OCI-LY7 (cell line): Measurements from ENCODE around the gene KCNAB2. TPM values are rescaled to one million over a fixed set of nuclear protein-coding genes. Genes with fewer than 3 reads are reported as not detected.

Experiments
- BruUV-seq: library from RNA; stranded (reverse); fragments of 400-500 nt; replicated peaks from 2 replicates; lab custom pipeline; 2021; lab: Mats Ljungman, UMichigan
- CTCF ChIA-PET: fragments of 300-600 bp; sonication (Branson Sonifier 250); formaldehyde crosslinking; loops from one replicate; lab custom pipeline; 2022; ENCODE audit warnings: antibody characterized with exemption; ENCODE audit not compliant: unreplicated experiment; lab: Charles Lee
- POLR2A ChIA-PET: fragments of 300-600 bp; sonication (Branson Sonifier 250); formaldehyde crosslinking; loops from one replicate; lab custom pipeline; 2022; ENCODE audit warnings: antibody characterized with exemption; lab: Charles Lee
- DNase-seq: peaks from one replicate; pipeline ENCODE4 v3.0.0-alpha.2; 2015; ENCODE audit warnings: low spot score
- H2AFZ ChIP-seq: fragments of 200-600 bp; sonication (generic), shearing (Covaris generic); 2 replicates; pipeline ENCODE4 v1.6.1; 2014; ENCODE audit warnings: mild to moderate bottlenecking, antibody characterized with exemption, low read length, moderate library complexity
- H3K27ac ChIP-seq: fragments of 200-600 bp; sonication (generic); 2 replicates; pipeline ENCODE4 v1.5.1; 2014; ENCODE audit warnings: mixed run types, low read depth, mild to moderate bottlenecking, moderate library complexity, low read length, inconsistent platforms; ENCODE audit not compliant: poor library complexity, severe bottlenecking
- H3K36me3 ChIP-seq: fragments of 200-600 bp; sonication (generic); 2 replicates; pipeline ENCODE4 v1.6.1; 2014; ENCODE audit warnings: mild to moderate bottlenecking, antibody characterized with exemption, low read length, moderate library complexity, mixed read lengths; ENCODE audit not compliant: insufficient read depth
- H3K4me1 ChIP-seq: fragments of 200-600 bp; sonication (generic); 2 replicates; pipeline ENCODE4 v1.5.1; 2014; ENCODE audit warnings: mild to moderate bottlenecking, low read length; ENCODE audit not compliant: insufficient read depth, poor library complexity, severe bottlenecking
- H3K4me2 ChIP-seq: fragments of 200-600 bp; sonication (generic); 2 replicates; pipeline ENCODE4 v1.6.1; 2014; ENCODE audit warnings: mild to moderate bottlenecking, low read length
- H3K4me3 ChIP-seq: fragments of 200-600 bp; sonication (generic); 2 replicates; pipeline ENCODE4 v1.5.1; 2014; ENCODE audit warnings: mild to moderate bottlenecking, low read depth, low read length; ENCODE audit not compliant: poor library complexity, severe bottlenecking
- H3K79me2 ChIP-seq: fragments of 200-600 bp; sonication (generic); 2 replicates; pipeline ENCODE4 v1.6.1; 2016; ENCODE audit warnings: low read depth, mild to moderate bottlenecking, low read length, moderate library complexity, mixed read lengths; ENCODE audit not compliant: insufficient read depth
- H3K9me2 ChIP-seq: fragments of 200-600 bp; sonication (generic); 2 replicates; pipeline ENCODE4 v1.6.1; 2016; ENCODE audit warnings: mild to moderate bottlenecking, low read length, mixed read lengths; ENCODE audit not compliant: insufficient read depth
- H3K9me3 ChIP-seq: fragments of 200-600 bp; sonication (generic); 2 replicates; pipeline ENCODE4 v1.6.1; 2014; ENCODE audit warnings: mild to moderate bottlenecking, mixed run types, low read length, mixed read lengths
- H4K20me1 ChIP-seq: fragments of 200-600 bp; sonication (generic); 2 replicates; pipeline ENCODE4 v1.6.1; 2014; ENCODE audit warnings: mild to moderate bottlenecking, antibody characterized with exemption, low read length, moderate library complexity, mixed read lengths; ENCODE audit not compliant: insufficient read depth
- EZH2phosphoT487 ChIP-seq: fragments of 200-600 bp; sonication (generic); IDR thresholded peaks from 2 replicates; pipeline ENCODE4 v1.6.1; 2018; ENCODE audit warnings: low read depth, borderline replicate concordance, mild to moderate bottlenecking, mixed run types, antibody characterized with exemption, low read length, moderate library complexity, mixed read lengths
- intact Hi-C: fragments of 100-400 bp; cut with micrococcal nuclease; formaldehyde crosslinking; loops from one replicate; pipeline ENCODE4 v1.10.0; 2022; ENCODE audit not compliant: unreplicated experiment
- total RNA-seq, 2 experiments: library from RNA; depleted of rRNA in 1 of 2; stranded (reverse); fragments of >200 nt in 1 of 2; shearing (Covaris generic) in 1 of 2; gene quantifications; 2 replicates each; pipeline ENCODE4 v1.2.3, GENCODE V29; 2014 to 2022
- TF ChIP-seq, protein P1 (sequence below): fragments of 200-600 bp; sonication (generic); conservative IDR thresholded peaks from 2 replicates; pipeline ENCODE4 v1.5.1; 2014; ENCODE audit warnings: mild to moderate bottlenecking, antibody characterized with exemption, low read length, moderate library complexity, mixed read lengths

KCNAB2 gene
- total RNA-seq, 2 experiments from 2014 or later = 46.7 to 133 TPM

DNA sequence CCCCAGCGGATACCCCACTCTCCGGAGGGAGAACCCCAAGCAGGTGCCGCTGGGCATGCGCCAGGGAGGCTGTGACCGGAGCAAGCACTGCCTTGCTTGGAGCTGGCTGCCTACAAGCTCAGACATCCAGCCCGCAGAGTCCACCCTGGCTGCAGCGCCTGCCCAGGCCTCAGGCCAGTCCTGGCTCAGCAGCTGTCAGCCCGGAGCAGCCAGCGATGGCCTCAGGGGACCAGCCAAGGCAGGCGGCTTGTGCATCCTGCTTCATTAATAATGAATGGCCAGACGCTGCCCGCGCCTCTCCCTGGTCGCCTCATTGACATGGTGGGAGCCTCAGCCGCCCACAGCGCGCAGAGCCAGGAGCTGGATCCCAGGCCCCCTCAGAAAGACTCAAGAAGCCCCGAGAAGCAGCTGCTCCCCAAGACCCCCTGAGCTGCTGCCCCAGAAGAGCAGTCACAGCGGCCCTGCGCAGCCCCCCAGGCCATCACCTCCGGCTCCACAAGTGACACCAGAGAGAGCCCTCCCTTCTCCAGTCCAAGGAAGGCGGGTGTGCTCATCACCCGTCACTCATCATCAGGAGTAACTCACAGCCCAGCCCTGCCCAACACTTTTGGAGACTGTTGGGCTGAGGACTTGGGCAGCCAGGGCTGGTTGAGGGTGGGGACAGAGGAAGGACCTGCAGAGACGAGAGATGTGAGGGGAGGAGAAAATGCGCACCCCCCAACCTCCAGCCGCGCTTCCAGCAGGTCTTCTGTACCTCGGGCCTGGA, 19.6 kb downstream of the KCNAB2 start:
- Histone ChIP-seq H3K4me1 (no peaks in the 10 kb centered on the region), H3K4me2 (no peak overlapping the region), H3K79me2 (no peaks in the 10 kb centered on the region), H3K27ac (no peak overlapping the region), H3K4me3 (no peak overlapping the region), H3K9me2 (no peaks in the 10 kb centered on the region), H3K9me3 (no peaks in the 10 kb centered on the region), H2AFZ (no peak overlapping the region), H3K36me3 (no peaks in the 10 kb centered on the region), H4K20me1 (no peaks in the 10 kb centered on the region)
- no peak for TF ChIP-seq EZH2phosphoT487
- TF ChIP-seq, protein P1, sequence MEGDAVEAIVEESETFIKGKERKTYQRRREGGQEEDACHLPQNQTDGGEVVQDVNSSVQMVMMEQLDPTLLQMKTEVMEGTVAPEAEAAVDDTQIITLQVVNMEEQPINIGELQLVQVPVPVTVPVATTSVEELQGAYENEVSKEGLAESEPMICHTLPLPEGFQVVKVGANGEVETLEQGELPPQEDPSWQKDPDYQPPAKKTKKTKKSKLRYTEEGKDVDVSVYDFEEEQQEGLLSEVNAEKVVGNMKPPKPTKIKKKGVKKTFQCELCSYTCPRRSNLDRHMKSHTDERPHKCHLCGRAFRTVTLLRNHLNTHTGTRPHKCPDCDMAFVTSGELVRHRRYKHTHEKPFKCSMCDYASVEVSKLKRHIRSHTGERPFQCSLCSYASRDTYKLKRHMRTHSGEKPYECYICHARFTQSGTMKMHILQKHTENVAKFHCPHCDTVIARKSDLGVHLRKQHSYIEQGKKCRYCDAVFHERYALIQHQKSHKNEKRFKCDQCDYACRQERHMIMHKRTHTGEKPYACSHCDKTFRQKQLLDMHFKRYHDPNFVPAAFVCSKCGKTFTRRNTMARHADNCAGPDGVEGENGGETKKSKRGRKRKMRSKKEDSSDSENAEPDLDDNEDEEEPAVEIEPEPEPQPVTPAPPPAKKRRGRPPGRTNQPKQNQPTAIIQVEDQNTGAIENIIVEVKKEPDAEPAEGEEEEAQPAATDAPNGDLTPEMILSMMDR = no peak
- intact Hi-C loops = no loop called here
- no peak for DNase-seq
- BruUV-seq = no TSS peak
- ChIA-PET POLR2A (no interaction called here), CTCF (no interaction called here)

DNA sequence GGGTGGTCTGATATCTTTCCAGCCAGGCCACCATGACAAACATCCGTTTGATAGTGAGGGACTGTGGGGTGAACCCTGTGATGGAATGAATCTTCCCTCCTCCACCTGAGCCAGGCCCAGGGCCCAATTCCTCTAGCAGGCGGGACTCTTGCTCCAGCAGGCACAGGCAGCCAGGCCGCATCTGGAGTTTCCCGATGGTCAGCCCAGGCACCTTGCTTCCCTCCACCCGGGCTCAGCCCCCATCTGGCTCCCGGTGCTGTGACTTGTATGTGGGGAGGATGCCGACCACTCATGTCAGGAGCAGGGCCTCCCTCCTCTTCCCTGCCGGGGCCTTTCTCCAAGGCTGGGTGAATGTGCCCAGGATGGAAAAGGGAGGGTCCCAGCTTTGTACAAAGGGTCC, 21.0 kb downstream of the KCNAB2 start:
- Histone ChIP-seq H3K27ac (no peak overlapping the region), H3K36me3 (no peaks in the 10 kb centered on the region), H3K9me3 (no peaks in the 10 kb centered on the region), H3K9me2 (no peaks in the 10 kb centered on the region), H3K79me2 (no peaks in the 10 kb centered on the region), H3K4me2 (no peak overlapping the region), H4K20me1 (no peaks in the 10 kb centered on the region), H3K4me1 (no peaks in the 10 kb centered on the region), H2AFZ (no peak overlapping the region), H3K4me3 (no peak overlapping the region)
- POLR2A ChIA-PET = no interaction called here
- intact Hi-C loops = no loop called here
- TF ChIP-seq, protein P1 = no peak
- no peak for TF ChIP-seq EZH2phosphoT487
- DNase-seq = no peak
- CTCF ChIA-PET = no interaction called here
- BruUV-seq = no TSS peak

DNA sequence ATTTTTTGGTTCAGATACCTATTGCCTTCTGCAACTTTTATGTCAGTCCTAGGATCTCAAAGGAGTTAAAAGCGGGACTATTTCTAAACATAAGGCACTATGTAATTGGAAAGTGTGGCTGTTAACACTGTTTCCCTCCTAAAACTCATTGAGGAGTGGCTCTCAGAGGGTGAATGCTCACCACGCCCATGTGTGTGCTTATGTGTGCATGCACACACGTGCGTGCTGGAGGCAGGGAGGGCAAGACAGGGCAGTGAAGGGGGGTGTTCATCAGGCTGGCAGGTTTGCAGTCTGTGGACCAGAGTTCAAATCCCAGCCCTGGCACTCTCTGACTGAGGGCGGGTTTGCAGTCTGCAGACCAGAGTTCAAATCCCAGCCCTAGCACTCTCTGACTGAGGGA, 22.4 kb downstream of the KCNAB2 start:
- POLR2A ChIA-PET = no interaction called here
- H3K79me2 ChIP-seq = no peaks in the 10 kb centered on the region
- no peaks in the 10 kb centered on the region for H3K9me3 ChIP-seq
- no peak overlapping the region for H3K4me3 ChIP-seq
- no TSS peak for BruUV-seq
- no peak overlapping the region for H2AFZ ChIP-seq
- no peak for TF ChIP-seq EZH2phosphoT487
- TF ChIP-seq, protein P1 = no peak
- intact Hi-C loops = no loop called here
- CTCF ChIA-PET = no interaction called here
- no peak for DNase-seq
- H3K36me3 ChIP-seq = no peaks in the 10 kb centered on the region
- H3K4me2 ChIP-seq = no peak overlapping the region
- H3K4me1 ChIP-seq = no peaks in the 10 kb centered on the region
- H3K9me2 ChIP-seq = no peaks in the 10 kb centered on the region
- no peaks in the 10 kb centered on the region for H4K20me1 ChIP-seq
- no peak overlapping the region for H3K27ac ChIP-seq
